Activated T-cell treated with anti-CD3 and anti-CD28 coated beads, Interleukin-2, amount 50 U/mL, for 72 hours (primary cell): ENCODE results near the gene ERFE. TPM values are rescaled to one million over a fixed set of nuclear protein-coding genes. Genes with fewer than 3 reads are reported as not detected.

Experiments used
- ATAC-seq, 2 donors: fragments of 150-1000 bp; cut with Tn5 transposase; replicated peaks in 1 of 2; 2 replicates each; pipeline ENCODE4 v1.10.0; 2021; ENCODE audit warnings: moderate library complexity in 2 of 2, mild to moderate bottlenecking in 1 of 2
- DNase-seq, 2 donors: peaks; one replicate each; pipeline ENCODE4 v3.0.0; 2021 to 2022; ENCODE audit warnings: mixed read lengths in 1 of 2
- H3K27ac Mint-ChIP-seq: one replicate; pipeline ENCODE4 v1.8.0; 2022; ENCODE audit warnings: mild to moderate bottlenecking, moderate library complexity, mixed read lengths
- H3K27me3 Mint-ChIP-seq: one replicate; pipeline ENCODE4 v1.8.0; 2022; ENCODE audit warnings: low read depth, mixed read lengths
- H3K36me3 Mint-ChIP-seq, 2 donors: one replicate each; pipeline ENCODE4 v1.8.0; 2022; ENCODE audit warnings: mixed read lengths in 2 of 2, mild to moderate bottlenecking in 1 of 2; ENCODE audit not compliant: insufficient read depth in 2 of 2
- H3K4me1 Mint-ChIP-seq: one replicate; pipeline ENCODE4 v1.8.0; 2022; ENCODE audit warnings: low read depth, mixed read lengths
- H3K4me3 Mint-ChIP-seq, 2 donors: one replicate each; pipeline ENCODE4 v1.8.0; 2022; ENCODE audit warnings: mild to moderate bottlenecking in 2 of 2, mixed read lengths in 2 of 2, moderate library complexity in 2 of 2
- H3K9me3 Mint-ChIP-seq, 2 donors: one replicate each; pipeline ENCODE4 v1.8.0; 2022; ENCODE audit warnings: mixed read lengths in 2 of 2
- total RNA-seq, 2 donors: library from RNA; stranded (reverse); gene quantifications; one replicate each; pipeline ENCODE4 v1.2.3, GENCODE V29; 2022

Gene ERFE
- total RNA-seq, 2 donors from 2014 or later = 0.60 to 0.88 TPM

DNA sequence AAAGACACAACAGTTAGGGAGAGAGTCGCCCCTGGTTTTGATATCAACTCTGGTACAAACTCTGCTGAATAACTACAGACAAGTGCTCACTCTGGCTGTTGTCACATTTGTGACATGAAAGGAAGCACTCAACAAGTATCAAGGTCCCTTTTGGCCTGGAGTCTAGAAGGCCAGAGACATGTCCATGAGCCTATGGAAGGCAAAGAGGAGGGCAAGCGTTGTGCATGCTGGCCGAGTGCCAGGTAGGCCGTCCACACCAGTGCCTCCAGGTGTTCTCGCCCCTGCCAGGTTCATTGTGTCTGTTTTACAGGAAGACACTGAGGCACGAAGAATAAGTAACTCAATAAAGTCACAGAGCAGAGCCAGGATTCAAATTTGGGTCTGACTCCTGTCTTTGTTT lies 23.6 kb downstream of the ERFE start:
- Mint-ChIP-seq H3K27me3 (no peaks in the 10 kb centered on the region), H3K27ac (no peak overlapping the region), H3K36me3 (peaks cover 20 to 49% of the 10 kb centered on the region in 2 donors), H3K4me1 (peaks cover 13% of the 10 kb centered on the region), H3K4me3 (no peak overlapping the region), H3K9me3 (no peaks in the 10 kb centered on the region)
- DNase-seq (no peak), ATAC-seq (no peak)

DNA sequence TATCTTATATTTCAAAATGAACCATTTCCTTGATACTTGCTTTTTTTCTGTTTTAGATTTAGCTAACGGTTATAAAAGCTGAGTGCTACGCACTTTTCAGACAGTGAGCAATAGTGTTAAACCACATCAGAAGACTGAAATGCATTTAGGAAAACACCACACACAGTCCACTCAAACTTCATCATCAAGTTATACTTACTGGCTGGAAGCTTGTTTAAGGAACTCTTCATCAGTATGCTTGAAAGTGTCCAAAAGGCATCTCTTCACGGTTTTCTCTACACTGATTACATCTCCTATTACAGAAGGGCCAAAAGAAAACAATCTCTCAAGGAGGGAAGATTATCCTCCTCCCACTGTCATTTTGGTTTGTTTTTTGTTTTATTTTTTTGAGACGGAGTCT lies 25.1 kb downstream of the ERFE start:
- H3K4me1 Mint-ChIP-seq = peaks cover 13% of the 10 kb centered on the region
- ATAC-seq (peak; percentile 61 to 90), DNase-seq (no peak)
- H3K27me3 Mint-ChIP-seq = no peaks in the 10 kb centered on the region
- H3K36me3 Mint-ChIP-seq = peaks cover 28 to 59% of the 10 kb centered on the region in 2 donors
- peak overlapping the region; percentile 91 for H3K27ac Mint-ChIP-seq
- no peaks in the 10 kb centered on the region for H3K9me3 Mint-ChIP-seq
- peak overlapping the region in 1 of 2 donors; percentile 31 for H3K4me3 Mint-ChIP-seq

DNA sequence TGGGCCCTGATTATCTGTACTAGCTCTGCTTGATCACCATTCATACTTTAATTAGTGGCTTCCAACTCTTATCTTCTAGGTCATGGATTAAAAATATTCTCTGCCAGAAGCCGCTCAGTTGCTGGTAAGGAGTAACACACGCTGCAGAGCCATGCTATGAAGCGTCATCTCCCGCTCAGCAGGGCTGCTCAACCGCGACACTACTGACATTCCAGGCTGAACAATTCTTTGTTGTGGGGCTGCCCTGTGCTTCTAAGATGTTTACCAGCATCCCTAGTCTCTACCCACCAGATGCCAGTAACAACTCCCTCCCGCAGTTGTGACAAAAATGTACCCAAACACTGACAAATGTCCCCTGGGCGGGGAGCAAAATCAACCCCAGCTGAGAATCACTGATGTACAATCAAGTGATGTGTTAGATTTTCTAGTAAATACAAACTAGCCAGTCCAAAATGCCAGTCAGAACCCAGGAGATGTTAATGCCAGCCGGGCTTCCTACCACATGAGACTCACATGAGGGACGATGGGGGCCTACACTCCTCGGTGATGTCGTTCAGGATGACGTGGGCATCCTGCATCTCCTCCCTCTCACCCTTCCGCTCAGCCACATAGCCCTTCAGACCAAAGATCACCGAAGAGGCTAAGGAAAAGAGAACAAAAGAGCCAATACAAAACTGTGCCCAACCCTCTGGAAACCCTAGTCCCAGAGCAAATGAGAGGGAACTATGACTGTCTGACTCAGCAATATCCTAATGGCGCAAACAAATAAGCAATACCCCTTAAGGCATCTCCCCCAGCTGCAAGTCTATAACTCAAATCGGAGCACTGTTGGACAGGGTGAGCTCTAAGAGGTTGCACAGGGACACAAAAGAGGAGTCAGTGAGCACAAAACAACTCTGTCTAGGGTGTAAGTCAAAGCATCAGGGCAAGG lies 29.1 kb downstream of the ERFE start:
- ATAC-seq (no peak), DNase-seq (no peak)
- Mint-ChIP-seq H3K27ac (peak overlapping the region; percentile 52), H3K4me3 (no peak overlapping the region), H3K36me3 (peaks cover 26 to 46% of the 10 kb centered on the region in 2 donors), H3K27me3 (no peaks in the 10 kb centered on the region), H3K9me3 (no peaks in the 10 kb centered on the region), H3K4me1 (peaks cover 13% of the 10 kb centered on the region)

DNA sequence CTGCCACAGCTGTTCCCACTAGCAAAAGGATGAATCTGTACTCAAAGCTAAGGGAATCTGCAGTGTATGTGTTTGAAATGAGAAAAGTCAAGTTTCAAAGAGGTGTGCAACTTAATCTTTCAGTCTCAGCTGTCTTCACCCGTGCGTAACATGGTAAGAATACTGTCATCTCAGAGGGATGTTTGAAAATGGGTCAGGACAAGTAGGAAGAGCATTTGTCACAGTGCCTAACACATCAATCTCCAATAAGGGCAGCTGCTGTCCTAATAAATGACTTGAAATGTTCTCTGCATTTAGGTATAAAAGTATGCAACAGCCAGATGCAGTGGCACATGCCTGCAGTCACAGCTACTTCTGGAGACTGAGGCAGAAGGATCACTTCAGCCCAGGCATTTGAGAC lies 31.7 kb downstream of the ERFE start:
- Mint-ChIP-seq H3K27me3 (no peaks in the 10 kb centered on the region), H3K4me3 (no peak overlapping the region), H3K27ac (no peak overlapping the region), H3K9me3 (no peaks in the 10 kb centered on the region), H3K36me3 (peaks cover 14 to 30% of the 10 kb centered on the region in 2 donors), H3K4me1 (no peaks in the 10 kb centered on the region)
- no peak for ATAC-seq
- no peak for DNase-seq

DNA sequence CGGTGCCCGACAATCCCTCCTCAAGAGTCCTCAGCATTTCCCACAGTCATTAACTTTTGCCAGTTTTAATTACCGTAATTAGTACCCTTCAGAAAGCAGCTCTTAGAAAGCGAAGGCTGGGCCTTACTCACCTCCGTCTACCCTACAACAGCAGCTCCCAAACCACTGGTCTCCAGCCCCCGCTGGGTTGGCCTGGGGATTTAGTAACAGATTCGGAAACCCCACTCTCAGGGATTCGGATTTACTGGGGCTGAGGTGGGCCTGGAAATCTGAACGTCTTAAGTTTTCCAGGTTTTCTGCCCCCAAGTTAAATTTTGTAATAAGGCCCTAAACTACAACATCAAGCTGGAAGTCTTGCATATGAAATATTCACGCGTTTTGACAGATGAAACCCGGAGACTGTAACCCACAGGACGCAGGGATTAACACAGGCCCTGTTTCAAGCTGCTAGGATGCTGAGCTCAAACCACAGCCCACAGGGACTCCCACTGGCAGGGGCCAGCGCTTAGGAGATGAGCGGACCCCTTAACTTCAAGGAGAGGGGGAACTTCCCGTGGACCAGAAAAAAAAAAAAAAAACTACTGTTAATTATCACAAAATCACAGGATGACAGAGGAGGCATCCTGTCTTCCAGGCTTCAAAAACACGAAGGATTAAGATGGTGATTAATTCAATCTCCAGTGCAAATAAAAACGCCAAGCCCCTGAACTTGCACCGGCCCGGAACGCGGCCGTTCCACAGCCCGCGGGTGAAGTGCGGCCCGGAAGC lies 43.7 kb downstream of the ERFE start:
- ATAC-seq = no peak
- no peaks in the 10 kb centered on the region for H3K27me3 Mint-ChIP-seq
- peaks cover 53% of the 10 kb centered on the region for H3K4me1 Mint-ChIP-seq
- H3K4me3 Mint-ChIP-seq = peak overlapping the region; percentile 86 to 94
- H3K36me3 Mint-ChIP-seq = peaks cover 0 to 2% of the 10 kb centered on the region in 2 donors
- H3K27ac Mint-ChIP-seq = peak overlapping the region; percentile 62
- no peak for DNase-seq
- H3K9me3 Mint-ChIP-seq = no peaks in the 10 kb centered on the region

DNA sequence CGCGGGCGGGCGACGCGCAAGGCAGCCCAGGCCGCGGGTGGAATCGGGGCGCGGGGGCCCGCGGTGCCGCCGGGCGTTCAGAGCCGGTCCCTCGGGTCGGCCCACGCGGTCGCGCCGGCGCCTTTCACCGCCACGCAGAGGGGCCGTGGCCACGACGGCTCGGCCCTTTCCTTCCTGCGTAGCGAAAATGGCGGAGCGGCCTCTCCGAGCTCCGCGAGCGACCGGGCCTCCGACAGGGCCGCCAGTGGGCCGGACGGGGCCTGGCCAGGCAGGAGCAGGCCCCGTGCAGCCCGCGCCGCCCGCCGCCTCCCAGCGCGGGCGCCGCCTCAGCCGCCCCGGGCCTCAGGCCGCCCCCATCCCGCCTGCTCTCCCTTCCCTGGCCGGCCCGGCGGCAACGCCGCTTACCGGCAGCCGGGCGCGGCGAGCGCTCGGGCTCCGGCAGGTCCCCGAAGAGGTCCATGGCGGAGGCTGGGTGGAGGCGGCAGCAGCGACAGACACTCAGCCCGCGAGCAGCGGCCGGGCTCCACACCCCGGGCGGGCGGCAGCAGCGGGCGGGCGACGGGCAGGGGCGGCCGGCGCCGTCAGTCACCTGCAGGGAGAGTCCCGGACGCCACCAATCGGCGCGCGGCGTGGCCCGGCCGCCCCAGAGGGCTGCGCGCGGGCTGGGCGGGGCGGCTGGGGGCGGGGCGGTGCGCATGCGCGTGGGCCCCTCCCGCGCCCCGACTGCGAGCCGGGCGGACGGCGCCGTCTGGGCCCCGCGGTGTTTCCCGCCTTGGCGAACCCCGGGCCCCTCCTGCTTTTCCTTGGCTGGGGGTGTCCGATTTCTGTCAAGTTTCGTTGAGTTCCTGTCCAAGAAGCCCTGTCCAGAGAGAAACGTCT lies 44.6 kb downstream of the ERFE start, which contains the start of gene ILKAP:
ILKAP (minus strand) TSS at position 602 of the 879 bp plus-strand sequence; CDS start at position 460, 142 bp downstream.
- H3K27ac Mint-ChIP-seq = peak within 1 kb of the TSS; percentile 83
- DNase-seq (peak; percentile 92 to 94), ATAC-seq (peak; percentile 98)
- H3K27me3 Mint-ChIP-seq = no peaks in the 10 kb centered on the region
- H3K36me3 Mint-ChIP-seq = peaks cover 0 to 2% of the 10 kb centered on the region in 2 donors
- H3K9me3 Mint-ChIP-seq = no peaks in the 10 kb centered on the region
- peak within 1 kb of the TSS; percentile 86 to 94 for H3K4me3 Mint-ChIP-seq
- peaks cover 48% of the 10 kb centered on the region for H3K4me1 Mint-ChIP-seq

DNA sequence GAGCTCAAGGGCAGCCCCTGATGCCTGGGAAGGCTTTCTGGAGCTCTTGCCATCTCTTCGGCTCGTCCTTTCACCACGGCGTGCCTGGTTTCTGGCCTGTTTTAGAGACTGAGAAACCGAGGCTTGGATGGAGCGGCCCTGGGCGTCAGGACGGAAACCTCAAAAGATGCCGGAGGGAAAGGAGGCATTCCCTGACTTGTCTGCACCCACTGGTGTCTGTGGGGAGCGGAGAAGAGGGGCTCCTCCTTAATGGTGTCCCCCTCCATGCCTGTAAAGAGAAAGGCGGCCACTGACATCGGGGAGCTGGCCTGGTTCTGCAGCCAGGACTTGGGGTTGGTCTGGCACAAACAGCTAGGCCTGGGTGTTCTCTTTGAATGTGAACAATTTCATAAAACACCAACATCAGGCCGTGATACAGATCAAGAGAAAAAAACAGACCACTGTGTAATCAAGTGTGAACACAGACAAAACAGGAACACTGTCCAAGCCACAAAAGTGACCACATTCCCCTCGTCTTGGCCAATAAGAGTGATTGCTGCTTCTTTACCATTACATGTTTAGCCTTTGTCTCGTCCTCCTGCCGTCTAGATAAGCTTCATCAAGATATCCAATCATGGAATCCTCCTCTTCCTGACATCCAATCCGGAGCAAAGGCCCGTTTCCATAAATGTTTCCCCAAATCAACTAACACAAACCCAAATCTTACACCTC lies 45.4 kb downstream of the ERFE start:
- Mint-ChIP-seq H3K36me3 (peaks cover 0 to 2% of the 10 kb centered on the region in 2 donors), H3K27me3 (no peaks in the 10 kb centered on the region), H3K4me1 (peaks cover 43% of the 10 kb centered on the region), H3K27ac (peak overlapping the region; percentile 83), H3K9me3 (no peaks in the 10 kb centered on the region), H3K4me3 (peak overlapping the region; percentile 80 to 81)
- ATAC-seq = no peak
- DNase-seq = no peak

DNA sequence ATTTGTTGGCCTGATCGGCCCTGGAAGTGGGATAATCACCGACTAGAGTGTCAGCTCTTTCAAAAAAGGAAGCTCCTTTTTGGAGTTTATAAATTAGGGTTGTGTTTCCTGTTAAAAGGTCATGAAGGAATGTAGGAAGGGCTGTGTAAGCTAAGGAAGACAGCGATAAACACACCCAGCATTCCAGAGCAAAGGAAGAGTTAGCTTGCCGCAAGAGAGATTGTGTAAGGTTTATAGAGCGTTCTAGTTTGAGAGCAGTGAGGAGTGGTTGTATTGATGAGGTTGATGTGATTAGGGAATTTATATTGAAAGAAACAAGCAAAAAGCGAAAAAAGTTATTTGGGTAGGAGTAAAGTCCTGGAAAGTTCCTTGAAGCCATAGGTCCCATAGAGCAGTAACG lies 48.2 kb downstream of the ERFE start:
- H3K9me3 Mint-ChIP-seq = no peaks in the 10 kb centered on the region
- H3K36me3 Mint-ChIP-seq = no peaks in the 10 kb centered on the region
- H3K27me3 Mint-ChIP-seq = no peaks in the 10 kb centered on the region
- no peak overlapping the region for H3K4me3 Mint-ChIP-seq
- no peak overlapping the region for H3K27ac Mint-ChIP-seq
- no peak for ATAC-seq
- H3K4me1 Mint-ChIP-seq = peaks cover 15% of the 10 kb centered on the region
- DNase-seq = no peak

DNA sequence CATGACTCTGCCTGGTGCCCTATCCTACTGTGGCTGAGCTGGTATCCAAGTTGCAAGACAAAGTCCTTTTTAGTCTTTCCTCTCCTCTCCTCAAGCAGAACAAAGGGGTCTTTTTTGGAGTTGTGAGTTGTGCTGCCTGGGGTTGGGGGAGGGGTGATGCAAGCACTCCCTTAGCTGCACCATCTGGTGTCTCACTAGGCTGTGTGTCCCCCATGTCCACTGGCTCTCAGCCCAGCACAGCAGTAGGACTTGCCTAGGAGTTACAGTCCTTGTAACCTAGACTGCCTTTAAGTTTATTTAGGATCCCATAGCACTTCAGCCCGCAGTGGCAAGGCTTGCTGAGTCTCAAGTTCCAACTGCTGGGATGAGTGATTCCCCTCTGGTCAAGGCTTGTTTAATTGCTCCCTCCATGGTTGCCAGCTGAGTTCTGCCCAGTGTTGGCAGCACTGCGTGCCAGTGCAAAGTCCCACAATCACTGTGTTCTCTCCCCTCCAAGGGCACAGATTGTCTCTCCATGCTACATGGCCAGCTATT lies 57.9 kb downstream of the ERFE start:
- Mint-ChIP-seq H3K9me3 (no peaks in the 10 kb centered on the region), H3K4me3 (no peak overlapping the region), H3K27me3 (peaks cover 22% of the 10 kb centered on the region), H3K4me1 (no peaks in the 10 kb centered on the region), H3K36me3 (no peaks in the 10 kb centered on the region), H3K27ac (no peak overlapping the region)
- ATAC-seq (no peak), DNase-seq (no peak)
